ENCODE measurements around the gene SPC25. TPM values are rescaled to one million over a fixed set of nuclear protein-coding genes. Genes with fewer than 3 reads are reported as not detected.

Gene SPC25
- total RNA-seq, 8 experiments from 2014 or later, result 0.57 to 17.5 (median 0.78) TPM; not detected in 1

GRCh38 chr2:168853471-168853870 lies 36.8 kb downstream of the SPC25 start:
- WGBS, 10 experiments, result 60 to 100% (median 100%) methylated on average over 1 of the region's 1 CpG; no CpG with 5 or more reads in 3 of the 10 experiments
- H3K4me1 ChIP-seq (replicated peaks in 1 of 2), result peaks cover 3 to 7% of the 10 kb centered on the region in 2 donors
- H3K4me3 ChIP-seq, result no peak overlapping the region
- no peak overlapping the region for H3K27ac ChIP-seq
- ATAC-seq (replicated peaks in 6 of 8), result no peak
- in situ Hi-C loops (cut with MboI; ENCODE audit: low pct_unique_long_range_greater_than_20kb in 2 of 9, low sequenced_read_pairs in 9 of 9, unreplicated experiment in 9 of 9), result no loop called here

GRCh38 chr2:168852481-168852880 lies 37.7 kb downstream of the SPC25 start:
- in situ Hi-C loops (cut with MboI; ENCODE audit: low pct_unique_long_range_greater_than_20kb in 2 of 9, low sequenced_read_pairs in 9 of 9, unreplicated experiment in 9 of 9), result no loop called here
- WGBS, 10 experiments, result 0 to 100% (median 67%) methylated on average over 1 to 3 of the region's 3 CpGs; no CpG with 5 or more reads in 1 of the 10 experiments

GRCh38 chr2:168851674-168852320 lies 38.4 kb downstream of the SPC25 start:
- ATAC-seq (replicated peaks in 6 of 8), result peak in 2 of 8 experiments; percentile 26 to 40
- Histone ChIP-seq H3K4me1 (replicated peaks in 1 of 2) (peaks cover 7 to 19% of the 10 kb centered on the region in 2 donors), H3K27ac (no peak overlapping the region), H3K4me3 (no peak overlapping the region)
- 80 to 100% (median 92%) methylated on average over 1 to 4 of the region's 5 CpGs; no CpG with 5 or more reads in 1 of the 10 experiments for WGBS, 10 experiments
- in situ Hi-C loops (cut with MboI; ENCODE audit: low pct_unique_long_range_greater_than_20kb in 2 of 9, low sequenced_read_pairs in 9 of 9, unreplicated experiment in 9 of 9), result no loop called here

More at GRCh38 chr2:168852481-168852880, 37.7 kb downstream of the SPC25 start:
- Histone ChIP-seq H3K27ac (no peak overlapping the region), H3K4me1 (replicated peaks in 1 of 2) (peaks cover 9 to 17% of the 10 kb centered on the region in 2 donors), H3K4me3 (no peak overlapping the region)
- ATAC-seq (replicated peaks in 6 of 8), result no peak

GRCh38 chr2:168850846-168851245 lies 39.4 kb downstream of the SPC25 start:
- Histone ChIP-seq H3K4me1 (replicated peaks in 1 of 2) (peaks cover 7 to 17% of the 10 kb centered on the region in 2 donors), H3K4me3 (no peak overlapping the region), H3K27ac (no peak overlapping the region)
- ATAC-seq (replicated peaks in 6 of 8), result no peak
- in situ Hi-C loops (cut with MboI; ENCODE audit: low pct_unique_long_range_greater_than_20kb in 2 of 9, low sequenced_read_pairs in 9 of 9, unreplicated experiment in 9 of 9), result no loop called here

GRCh38 chr2:168849610-168850009 lies 40.6 kb downstream of the SPC25 start:
- in situ Hi-C loops (cut with MboI; ENCODE audit: low pct_unique_long_range_greater_than_20kb in 2 of 9, low sequenced_read_pairs in 9 of 9, unreplicated experiment in 9 of 9), result no loop called here
- peak in 1 of 8 experiments; percentile 69 for ATAC-seq (replicated peaks in 6 of 8)
- H3K27ac ChIP-seq, result no peak overlapping the region
- no peak overlapping the region for H3K4me3 ChIP-seq
- peaks cover 7 to 17% of the 10 kb centered on the region in 2 donors for H3K4me1 ChIP-seq (replicated peaks in 1 of 2)
- 80 to 100% (median 90%) methylated on average over 1 to 2 of the region's 2 CpGs; no CpG with 5 or more reads in 7 of the 10 experiments for WGBS, 10 experiments

- in situ Hi-C loops (cut with MboI; ENCODE audit: low pct_unique_long_range_greater_than_20kb in 2 of 9, low sequenced_read_pairs in 9 of 9, unreplicated experiment in 9 of 9), result no loop called here
- no peak overlapping the region for H3K27ac ChIP-seq
- peaks cover 7 to 17% of the 10 kb centered on the region in 2 donors for H3K4me1 ChIP-seq (replicated peaks in 1 of 2)
- WGBS, 10 experiments, result 31 to 80% (median 57%) methylated on average over 1 to 3 of the region's 3 CpGs; no CpG with 5 or more reads in 4 of the 10 experiments
- ATAC-seq (replicated peaks in 6 of 8), result peak in 3 of 8 experiments; percentile 29 to 59 (median 54)
- H3K4me3 ChIP-seq, result no peak overlapping the region
Observed at GRCh38 chr2:168848225-168848624, 42.0 kb downstream of the SPC25 start.

- ATAC-seq (replicated peaks in 6 of 8), result no peak
- Histone ChIP-seq H3K4me1 (replicated peaks in 1 of 2) (peaks cover 4 to 12% of the 10 kb centered on the region in 2 donors), H3K27ac (no peak overlapping the region), H3K4me3 (no peak overlapping the region)
- in situ Hi-C loops (cut with MboI; ENCODE audit: low pct_unique_long_range_greater_than_20kb in 2 of 9, low sequenced_read_pairs in 9 of 9, unreplicated experiment in 9 of 9), result no loop called here
- 69 to 100% (median 96%) methylated on average over 1 to 3 of the region's 3 CpGs; no CpG with 5 or more reads in 2 of the 10 experiments for WGBS, 10 experiments
Observed at GRCh38 chr2:168843253-168843652, 47.0 kb downstream of the SPC25 start.

GRCh38 chr2:168841445-168841844 lies 48.8 kb downstream of the SPC25 start:
- Histone ChIP-seq H3K4me3 (no peak overlapping the region), H3K27ac (no peak overlapping the region), H3K4me1 (replicated peaks in 1 of 2) (no peaks in the 10 kb centered on the region)
- in situ Hi-C loops (cut with MboI; ENCODE audit: low pct_unique_long_range_greater_than_20kb in 2 of 9, low sequenced_read_pairs in 9 of 9, unreplicated experiment in 9 of 9), result no loop called here
- 18 to 100% (median 91%) methylated on average over 1 to 2 of the region's 2 CpGs; no CpG with 5 or more reads in 3 of the 10 experiments for WGBS, 10 experiments
- ATAC-seq (replicated peaks in 6 of 8), result no peak

GRCh38 chr2:168835969-168836368 lies 54.3 kb downstream of the SPC25 start:
- in situ Hi-C loops (cut with MboI; ENCODE audit: low pct_unique_long_range_greater_than_20kb in 2 of 9, low sequenced_read_pairs in 9 of 9, unreplicated experiment in 9 of 9), result no loop called here
- no peak for ATAC-seq (replicated peaks in 6 of 8)
- Histone ChIP-seq H3K27ac (no peak overlapping the region), H3K4me3 (no peak overlapping the region), H3K4me1 (replicated peaks in 1 of 2) (no peaks in the 10 kb centered on the region)
- WGBS, 10 experiments, result 84 to 100% (median 100%) methylated on average over 1 to 2 of the region's 2 CpGs; no CpG with 5 or more reads in 3 of the 10 experiments

- Histone ChIP-seq H3K4me1 (replicated peaks in 1 of 2) (no peaks in the 10 kb centered on the region), H3K27ac (no peak overlapping the region), H3K4me3 (no peak overlapping the region)
- in situ Hi-C loops (cut with MboI; ENCODE audit: low pct_unique_long_range_greater_than_20kb in 2 of 9, low sequenced_read_pairs in 9 of 9, unreplicated experiment in 9 of 9), result no loop called here
- no peak for ATAC-seq (replicated peaks in 6 of 8)
Observed at GRCh38 chr2:168831662-168832061, 58.6 kb downstream of the SPC25 start.

GRCh38 chr2:168830958-168831357 lies 59.3 kb downstream of the SPC25 start:
- Histone ChIP-seq H3K4me1 (replicated peaks in 1 of 2) (no peaks in the 10 kb centered on the region), H3K4me3 (no peak overlapping the region), H3K27ac (no peak overlapping the region)
- no peak for ATAC-seq (replicated peaks in 6 of 8)
- in situ Hi-C loops (cut with MboI; ENCODE audit: low pct_unique_long_range_greater_than_20kb in 2 of 9, low sequenced_read_pairs in 9 of 9, unreplicated experiment in 9 of 9), result no loop called here

GRCh38 chr2:168825126-168825525 lies 65.1 kb downstream of the SPC25 start:
- no peaks in the 10 kb centered on the region for H3K4me1 ChIP-seq (replicated peaks in 1 of 2)
- in situ Hi-C loops (cut with MboI; ENCODE audit: low pct_unique_long_range_greater_than_20kb in 2 of 9, low sequenced_read_pairs in 9 of 9, unreplicated experiment in 9 of 9), result no loop called here
- no peak for ATAC-seq (replicated peaks in 6 of 8)

GRCh38 chr2:168821992-168822391 lies 68.2 kb downstream of the SPC25 start:
- no peak for ATAC-seq (replicated peaks in 6 of 8)
- in situ Hi-C loops (cut with MboI; ENCODE audit: low pct_unique_long_range_greater_than_20kb in 2 of 9, low sequenced_read_pairs in 9 of 9, unreplicated experiment in 9 of 9), result no loop called here
- H3K4me3 ChIP-seq, result no peak overlapping the region
- WGBS, 10 experiments, result 42 to 100% (median 100%) methylated on average over 1 of the region's 1 CpG; no CpG with 5 or more reads in 3 of the 10 experiments
- peaks cover 0 to 13% of the 10 kb centered on the region in 2 donors for H3K4me1 ChIP-seq (replicated peaks in 1 of 2)
- no peak overlapping the region for H3K27ac ChIP-seq

More at GRCh38 chr2:168825126-168825525, 65.1 kb downstream of the SPC25 start:
- no peak overlapping the region for H3K27ac ChIP-seq
- H3K4me3 ChIP-seq, result no peak overlapping the region

- H3K4me1 ChIP-seq (replicated peaks in 1 of 2), result peaks cover 0 to 13% of the 10 kb centered on the region in 2 donors
- ATAC-seq (replicated peaks in 6 of 8), result no peak
- 67 to 100% (median 97%) methylated on average over 1 to 7 of the region's 8 CpGs; no CpG with 5 or more reads in 3 of the 10 experiments for WGBS, 10 experiments
- in situ Hi-C loops (cut with MboI; ENCODE audit: low pct_unique_long_range_greater_than_20kb in 2 of 9, low sequenced_read_pairs in 9 of 9, unreplicated experiment in 9 of 9), result no loop called here
- H3K4me3 ChIP-seq, result no peak overlapping the region
- no peak overlapping the region for H3K27ac ChIP-seq
Observed at GRCh38 chr2:168821577-168821976, 68.7 kb downstream of the SPC25 start.
